HPDE6-E6E7 (cell line): ENCODE data around the gene ABCB1.

Experiments
- DNase-seq: peaks from one replicate; pipeline ENCODE4 v3.0.0; 2011; ENCODE audit warnings: missing footprints; ENCODE audit errors: extremely low spot score

ABCB1 gene

GRCh38 chr7:87513735-87514335, 86.8 kb downstream of the ABCB1 start:
- DNase-seq = no peak

GRCh38 chr7:87512906-87513305, 87.8 kb downstream of the ABCB1 start:
- no peak for DNase-seq

- DNase-seq = no peak
Observed at GRCh38 chr7:87511510-87511909, 89.2 kb downstream of the ABCB1 start.

- no peak for DNase-seq
Observed at GRCh38 chr7:87510411-87510875, 90.2 kb downstream of the ABCB1 start.

GRCh38 chr7:87507446-87507845, 93.2 kb downstream of the ABCB1 start:
- no peak for DNase-seq

- DNase-seq = no peak
Observed at GRCh38 chr7:87506246-87507180, 94.2 kb downstream of the ABCB1 start.

- no peak for DNase-seq
Observed at GRCh38 chr7:87505557-87506245, 95.0 kb downstream of the ABCB1 start.

- no peak for DNase-seq
Observed at GRCh38 chr7:87505122-87505521, 95.6 kb downstream of the ABCB1 start.

GRCh38 chr7:87499494-87499893, 101.2 kb downstream of the ABCB1 start:
- DNase-seq = no peak

- no peak for DNase-seq
Observed at GRCh38 chr7:87498893-87499292, 101.8 kb downstream of the ABCB1 start.

- DNase-seq = no peak
Observed at GRCh38 chr7:87497482-87497881, 103.2 kb downstream of the ABCB1 start.

- DNase-seq = no peak
Observed at GRCh38 chr7:87495366-87495765, 105.3 kb downstream of the ABCB1 start.

GRCh38 chr7:87494454-87494853, 106.2 kb downstream of the ABCB1 start:
- DNase-seq = no peak

- DNase-seq = no peak
Observed at GRCh38 chr7:87483131-87483530, 117.6 kb downstream of the ABCB1 start.

- no peak for DNase-seq
Observed at GRCh38 chr7:87482115-87482514, 118.6 kb downstream of the ABCB1 start.

GRCh38 chr7:87480386-87480785, 120.3 kb downstream of the ABCB1 start:
- DNase-seq = no peak

GRCh38 chr7:87479951-87480350, 120.7 kb downstream of the ABCB1 start:
- DNase-seq = no peak

GRCh38 chr7:87476179-87476557, 124.5 kb downstream of the ABCB1 start:
- no peak for DNase-seq

GRCh38 chr7:87475359-87476178, 125.1 kb downstream of the ABCB1 start, which contains the start of gene ABCB4:
ABCB4 (minus strand) TSS chr7:87475680; CDS start chr7:87475465, 215 bp downstream.
- no peak for DNase-seq

- DNase-seq = no peak
Observed at GRCh38 chr7:87474533-87475358, 125.9 kb downstream of the ABCB1 start.

GRCh38 chr7:87473986-87474385, 126.7 kb downstream of the ABCB1 start:
- no peak for DNase-seq
